ENCODE results near the gene SF3A2. TPM values are rescaled to one million over a fixed set of nuclear protein-coding genes. Genes with fewer than 3 reads are reported as not detected.

SF3A2 gene
- total RNA-seq, 6 experiments from 2014 or later, result 48.7 to 60.6 (median 54.8) TPM

DNA sequence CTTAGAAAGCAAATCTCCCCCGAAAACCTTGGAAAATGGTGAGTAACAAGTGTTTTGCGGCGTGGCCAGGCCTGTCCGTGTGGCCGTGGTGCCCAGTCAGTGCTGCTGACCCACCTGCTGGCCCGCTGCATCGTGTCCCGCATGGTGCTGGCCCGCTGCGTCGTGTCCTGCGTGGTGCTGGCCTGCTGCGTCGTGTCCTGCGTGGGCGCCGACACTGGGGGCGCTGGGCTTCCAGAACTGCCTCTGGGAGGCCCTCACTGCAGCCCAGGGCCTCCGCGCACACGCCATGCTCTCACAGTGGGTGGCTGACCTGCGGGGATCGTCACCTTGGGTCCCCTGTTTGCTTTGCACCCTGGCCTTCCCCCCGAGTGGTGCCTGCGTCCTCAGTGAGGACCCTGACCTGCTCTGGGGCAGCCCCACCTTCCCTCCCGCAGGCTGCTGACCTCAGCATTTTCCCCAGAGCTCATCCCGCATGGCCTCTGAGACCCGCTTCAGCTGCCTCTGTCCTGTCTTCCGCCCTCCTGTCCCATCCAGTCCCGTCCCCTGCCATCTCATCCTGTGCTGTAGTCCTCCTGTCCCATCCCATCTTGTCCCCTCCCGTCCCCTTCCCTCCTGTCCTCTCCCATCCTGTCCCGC, 11.1 kb upstream of the SF3A2 start:
- TF ChIP-seq, protein P1, sequence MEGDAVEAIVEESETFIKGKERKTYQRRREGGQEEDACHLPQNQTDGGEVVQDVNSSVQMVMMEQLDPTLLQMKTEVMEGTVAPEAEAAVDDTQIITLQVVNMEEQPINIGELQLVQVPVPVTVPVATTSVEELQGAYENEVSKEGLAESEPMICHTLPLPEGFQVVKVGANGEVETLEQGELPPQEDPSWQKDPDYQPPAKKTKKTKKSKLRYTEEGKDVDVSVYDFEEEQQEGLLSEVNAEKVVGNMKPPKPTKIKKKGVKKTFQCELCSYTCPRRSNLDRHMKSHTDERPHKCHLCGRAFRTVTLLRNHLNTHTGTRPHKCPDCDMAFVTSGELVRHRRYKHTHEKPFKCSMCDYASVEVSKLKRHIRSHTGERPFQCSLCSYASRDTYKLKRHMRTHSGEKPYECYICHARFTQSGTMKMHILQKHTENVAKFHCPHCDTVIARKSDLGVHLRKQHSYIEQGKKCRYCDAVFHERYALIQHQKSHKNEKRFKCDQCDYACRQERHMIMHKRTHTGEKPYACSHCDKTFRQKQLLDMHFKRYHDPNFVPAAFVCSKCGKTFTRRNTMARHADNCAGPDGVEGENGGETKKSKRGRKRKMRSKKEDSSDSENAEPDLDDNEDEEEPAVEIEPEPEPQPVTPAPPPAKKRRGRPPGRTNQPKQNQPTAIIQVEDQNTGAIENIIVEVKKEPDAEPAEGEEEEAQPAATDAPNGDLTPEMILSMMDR (IDR thresholded peaks at IDR 0.05), result no peak
- Mint-ChIP-seq H3K36me3 (ENCODE audit: low read depth) (peaks cover 13% of the 10 kb centered on the region; the same call in 1 of the 2 replicates), H3K27ac (no peak overlapping the region), H3K4me1 (ENCODE audit: low read depth) (no peaks in the 10 kb centered on the region), H3K4me3 (no peak overlapping the region), H3K9me3 (no peaks in the 10 kb centered on the region), H3K27me3 (ENCODE audit: insufficient read depth) (peaks cover 8% of the 10 kb centered on the region)
- no peak for DNase-seq

DNA sequence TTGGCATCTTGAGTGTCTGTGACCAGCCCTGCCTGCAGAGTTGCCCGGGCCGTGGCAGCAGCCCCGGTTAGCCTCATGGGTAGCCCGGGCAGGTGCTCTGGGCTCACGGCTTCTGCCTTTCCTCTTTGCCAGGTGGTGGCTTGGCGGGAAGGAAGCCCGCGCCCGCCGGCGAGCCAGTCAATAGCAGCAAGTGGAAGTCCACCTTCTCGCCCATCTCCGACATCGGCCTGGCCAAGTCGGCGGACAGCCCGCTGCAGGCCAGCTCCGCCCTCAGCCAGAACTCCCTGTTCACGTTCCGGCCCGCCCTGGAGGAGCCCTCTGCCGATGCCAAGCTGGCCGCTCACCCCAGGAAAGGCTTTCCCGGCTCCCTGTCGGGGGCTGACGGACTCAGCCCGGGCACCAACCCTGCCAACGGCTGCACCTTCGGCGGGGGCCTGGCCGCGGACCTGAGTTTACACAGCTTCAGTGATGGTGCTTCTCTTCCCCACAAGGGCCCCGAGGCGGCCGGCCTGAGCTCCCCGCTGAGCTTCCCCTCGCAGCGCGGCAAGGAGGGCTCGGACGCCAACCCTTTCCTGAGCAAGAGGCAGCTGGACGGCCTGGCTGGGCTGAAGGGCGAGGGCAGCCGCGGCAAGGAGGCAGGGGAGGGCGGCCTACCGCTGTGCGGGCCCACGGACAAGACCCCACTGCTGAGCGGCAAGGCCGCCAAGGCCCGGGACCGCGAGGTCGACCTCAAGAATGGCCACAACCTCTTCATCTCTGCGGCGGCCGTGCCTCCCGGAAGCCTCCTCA, 10.4 kb upstream of the SF3A2 start:
- Mint-ChIP-seq H3K27ac (no peak overlapping the region), H3K36me3 (ENCODE audit: low read depth) (peaks cover 15% of the 10 kb centered on the region; the same call in 1 of the 2 replicates), H3K4me1 (ENCODE audit: low read depth) (no peaks in the 10 kb centered on the region), H3K4me3 (no peak overlapping the region), H3K27me3 (ENCODE audit: insufficient read depth) (peaks cover 7% of the 10 kb centered on the region), H3K9me3 (no peaks in the 10 kb centered on the region)
- TF ChIP-seq, protein P1 (IDR thresholded peaks at IDR 0.05), result no peak
- no peak for DNase-seq

DNA sequence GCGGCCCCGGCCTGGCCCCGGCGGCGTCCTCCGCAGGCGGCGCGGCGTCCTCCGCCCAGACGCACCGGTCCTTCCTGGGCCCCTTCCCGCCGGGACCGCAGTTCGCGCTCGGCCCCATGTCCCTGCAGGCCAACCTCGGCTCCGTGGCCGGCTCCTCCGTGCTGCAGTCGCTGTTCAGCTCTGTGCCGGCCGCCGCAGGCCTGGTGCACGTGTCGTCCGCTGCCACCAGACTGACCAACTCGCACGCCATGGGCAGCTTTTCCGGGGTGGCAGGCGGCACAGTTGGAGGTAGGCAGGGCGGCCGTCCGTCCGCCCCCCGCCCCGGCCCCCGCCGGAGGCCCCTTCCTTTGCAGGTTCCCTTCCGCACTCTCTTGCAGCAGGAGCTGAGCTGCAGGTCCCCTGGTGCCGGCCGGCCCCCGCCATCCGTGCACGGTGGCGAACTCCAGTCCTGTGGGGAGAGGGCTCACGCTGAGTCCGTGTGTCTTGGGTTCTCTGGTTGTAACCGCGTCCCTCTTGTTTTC, 9.7 kb upstream of the SF3A2 start:
- TF ChIP-seq, protein P1 (IDR thresholded peaks at IDR 0.05), result no peak
- Mint-ChIP-seq H3K27ac (no peak overlapping the region), H3K4me1 (ENCODE audit: low read depth) (no peaks in the 10 kb centered on the region), H3K4me3 (no peak overlapping the region), H3K9me3 (no peaks in the 10 kb centered on the region), H3K36me3 (ENCODE audit: low read depth) (peaks cover 15% of the 10 kb centered on the region; the same call in 1 of the 2 replicates), H3K27me3 (ENCODE audit: insufficient read depth) (peaks cover 7% of the 10 kb centered on the region)
- no peak for DNase-seq

DNA sequence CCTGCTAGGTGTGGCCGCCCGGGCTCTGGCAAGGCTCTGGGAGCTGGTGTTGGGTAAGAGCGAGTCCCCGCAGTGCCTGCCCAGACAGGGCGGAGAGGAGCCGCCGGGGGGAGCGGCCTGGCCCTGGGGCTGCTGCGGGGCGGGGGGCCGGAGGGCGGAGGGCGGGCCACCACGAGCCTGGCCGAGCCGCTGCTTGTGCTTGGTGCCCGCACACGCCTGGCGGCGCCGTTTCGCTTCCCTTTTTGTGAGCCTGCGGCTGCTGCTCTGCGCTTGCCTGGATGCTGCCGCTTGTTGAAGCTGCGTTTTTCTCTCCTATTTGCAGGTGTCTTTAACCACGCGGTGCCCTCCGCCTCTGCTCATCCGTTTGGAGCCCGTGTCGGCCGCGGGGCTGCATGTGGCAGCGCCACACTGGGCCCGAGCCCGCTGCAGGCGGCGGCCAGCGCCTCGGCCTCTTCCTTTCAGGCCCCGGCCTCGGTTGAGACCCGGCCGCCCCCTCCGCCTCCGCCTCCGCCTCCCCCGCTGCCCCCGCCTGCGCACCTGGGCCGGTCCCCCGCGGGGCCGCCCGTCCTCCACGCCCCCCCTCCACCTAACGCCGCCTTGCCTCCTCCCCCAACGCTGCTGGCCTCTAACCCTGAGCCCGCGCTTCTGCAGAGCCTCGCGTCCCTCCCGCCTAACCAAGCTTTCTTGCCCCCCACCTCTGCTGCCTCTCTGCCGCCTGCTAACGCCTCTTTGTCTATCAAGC, 9.0 kb upstream of the SF3A2 start:
- H3K9me3 Mint-ChIP-seq, result no peaks in the 10 kb centered on the region
- DNase-seq, result no peak
- no peak overlapping the region for H3K27ac Mint-ChIP-seq
- H3K36me3 Mint-ChIP-seq (ENCODE audit: low read depth), result peaks cover 15% of the 10 kb centered on the region; the same call in 1 of the 2 replicates
- TF ChIP-seq, protein P1 (IDR thresholded peaks at IDR 0.05), result no peak
- no peak overlapping the region for H3K4me3 Mint-ChIP-seq
- H3K27me3 Mint-ChIP-seq (ENCODE audit: insufficient read depth), result peaks cover 9% of the 10 kb centered on the region
- no peaks in the 10 kb centered on the region for H3K4me1 Mint-ChIP-seq (ENCODE audit: low read depth)
